ENCODE measurements around the gene RNF212.

The RNF212 gene, protein sequence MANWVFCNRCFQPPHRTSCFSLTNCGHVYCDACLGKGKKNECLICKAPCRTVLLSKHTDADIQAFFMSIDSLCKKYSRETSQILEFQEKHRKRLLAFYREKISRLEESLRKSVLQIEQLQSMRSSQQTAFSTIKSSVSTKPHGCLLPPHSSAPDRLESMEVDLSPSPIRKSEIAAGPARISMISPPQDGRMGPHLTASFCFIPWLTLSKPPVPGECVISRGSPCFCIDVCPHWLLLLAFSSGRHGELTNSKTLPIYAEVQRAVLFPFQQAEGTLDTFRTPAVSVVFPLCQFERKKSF

DNA sequence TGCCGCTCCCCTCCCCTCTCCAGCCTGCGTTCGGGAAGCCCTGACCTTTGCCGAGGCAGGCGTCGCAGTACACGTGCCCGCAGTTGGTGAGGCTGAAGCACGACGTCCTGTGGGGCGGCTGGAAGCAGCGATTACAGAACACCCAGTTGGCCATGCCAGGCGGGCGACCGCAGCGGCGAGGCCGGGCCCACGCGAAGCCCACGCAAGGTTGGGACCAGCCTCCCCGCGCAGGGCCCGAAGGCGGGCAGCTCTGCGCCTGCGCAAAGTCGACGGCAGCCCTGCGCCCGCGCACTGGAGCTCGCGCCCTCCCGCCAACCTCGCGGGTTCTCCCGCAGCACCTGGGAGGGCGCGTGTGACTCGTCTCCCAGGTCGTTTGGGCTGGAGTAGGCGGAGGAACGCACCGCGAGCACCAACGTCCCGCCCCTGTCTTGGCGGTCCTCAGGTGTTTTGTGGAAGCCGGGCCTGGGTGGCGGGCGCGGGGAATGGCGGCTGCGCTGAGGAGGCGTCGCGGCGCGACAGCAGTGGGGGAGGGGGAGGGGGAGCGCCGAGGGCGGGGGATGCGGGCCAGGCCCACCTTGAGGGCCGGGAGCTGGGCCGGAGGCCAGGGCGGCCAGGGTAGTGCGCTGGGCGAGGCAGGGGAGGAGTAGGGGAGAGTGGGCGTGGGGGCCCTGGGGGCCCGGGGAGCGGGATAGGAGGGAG, at the start of gene RNF212:
TSS of gene RNF212 (minus strand) at position 254 of the 699 bp plus-strand sequence. CDS start at position 154, 100 bp downstream.
- no peaks in the 10 kb centered on the region for H3K79me2 ChIP-seq (ENCODE audit: insufficient read depth, low read depth)
- H3K36me3 ChIP-seq (ENCODE audit: insufficient read depth): no peaks in the 10 kb centered on the region
- no peaks in the 10 kb centered on the region for H3K4me1 ChIP-seq (ENCODE audit: low read depth, poor library complexity, severe bottlenecking)
- H3K27ac ChIP-seq: no peak within 1 kb of the TSS
- no peak within 1 kb of the TSS for H3K9ac ChIP-seq
- no peak within 1 kb of the TSS for H3K4me3 ChIP-seq (IDR thresholded peaks at IDR 0.05; ENCODE audit: insufficient read depth, low read depth, low read length)
- TF ChIP-seq, protein P1, sequence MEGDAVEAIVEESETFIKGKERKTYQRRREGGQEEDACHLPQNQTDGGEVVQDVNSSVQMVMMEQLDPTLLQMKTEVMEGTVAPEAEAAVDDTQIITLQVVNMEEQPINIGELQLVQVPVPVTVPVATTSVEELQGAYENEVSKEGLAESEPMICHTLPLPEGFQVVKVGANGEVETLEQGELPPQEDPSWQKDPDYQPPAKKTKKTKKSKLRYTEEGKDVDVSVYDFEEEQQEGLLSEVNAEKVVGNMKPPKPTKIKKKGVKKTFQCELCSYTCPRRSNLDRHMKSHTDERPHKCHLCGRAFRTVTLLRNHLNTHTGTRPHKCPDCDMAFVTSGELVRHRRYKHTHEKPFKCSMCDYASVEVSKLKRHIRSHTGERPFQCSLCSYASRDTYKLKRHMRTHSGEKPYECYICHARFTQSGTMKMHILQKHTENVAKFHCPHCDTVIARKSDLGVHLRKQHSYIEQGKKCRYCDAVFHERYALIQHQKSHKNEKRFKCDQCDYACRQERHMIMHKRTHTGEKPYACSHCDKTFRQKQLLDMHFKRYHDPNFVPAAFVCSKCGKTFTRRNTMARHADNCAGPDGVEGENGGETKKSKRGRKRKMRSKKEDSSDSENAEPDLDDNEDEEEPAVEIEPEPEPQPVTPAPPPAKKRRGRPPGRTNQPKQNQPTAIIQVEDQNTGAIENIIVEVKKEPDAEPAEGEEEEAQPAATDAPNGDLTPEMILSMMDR (conservative IDR thresholded peaks at IDR 0.05; ENCODE audit: low read depth, low read length): no peak
- H2AFZ ChIP-seq (ENCODE audit: low read depth): no peak within 1 kb of the TSS
- H4K20me1 ChIP-seq (ENCODE audit: insufficient read depth): no peaks in the 10 kb centered on the region
- H3K4me2 ChIP-seq: no peak within 1 kb of the TSS
- peaks cover 9% of the 10 kb centered on the region; the same call in 1 of the 2 replicates for H3K27me3 ChIP-seq (ENCODE audit: insufficient read depth, low read depth)

DNA sequence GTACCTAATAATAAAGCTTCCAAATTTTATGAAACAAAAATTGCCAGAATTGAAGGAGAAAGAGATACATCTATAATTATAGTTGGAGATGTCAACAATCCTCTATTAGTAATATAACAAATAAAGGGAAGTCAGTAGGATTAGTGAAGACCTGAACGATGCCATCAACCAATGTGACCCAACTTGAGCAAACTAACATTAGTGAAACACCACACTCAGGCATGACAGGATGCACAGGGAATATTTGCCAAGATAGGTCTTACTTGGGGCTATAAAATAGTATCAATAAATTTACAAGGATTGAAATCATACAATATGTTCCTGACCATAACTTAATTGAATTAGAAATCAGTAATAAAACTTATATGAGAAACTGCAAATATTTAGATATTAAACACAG, 47.0 kb upstream of the RNF212 start:
- Histone ChIP-seq H3K79me2 (ENCODE audit: insufficient read depth, low read depth) (no peaks in the 10 kb centered on the region), H3K4me1 (ENCODE audit: low read depth, poor library complexity, severe bottlenecking) (no peaks in the 10 kb centered on the region), H3K4me2 (no peak overlapping the region), H3K4me3 (IDR thresholded peaks at IDR 0.05; ENCODE audit: insufficient read depth, low read depth, low read length) (no peak overlapping the region), H3K36me3 (ENCODE audit: insufficient read depth) (no peaks in the 10 kb centered on the region), H3K9ac (no peak overlapping the region), H3K27me3 (ENCODE audit: insufficient read depth, low read depth) (no peaks in the 10 kb centered on the region), H3K27ac (no peak overlapping the region), H4K20me1 (ENCODE audit: insufficient read depth) (no peaks in the 10 kb centered on the region), H2AFZ (ENCODE audit: low read depth) (no peak overlapping the region)
- TF ChIP-seq, protein P1 (conservative IDR thresholded peaks at IDR 0.05; ENCODE audit: low read depth, low read length): no peak

DNA sequence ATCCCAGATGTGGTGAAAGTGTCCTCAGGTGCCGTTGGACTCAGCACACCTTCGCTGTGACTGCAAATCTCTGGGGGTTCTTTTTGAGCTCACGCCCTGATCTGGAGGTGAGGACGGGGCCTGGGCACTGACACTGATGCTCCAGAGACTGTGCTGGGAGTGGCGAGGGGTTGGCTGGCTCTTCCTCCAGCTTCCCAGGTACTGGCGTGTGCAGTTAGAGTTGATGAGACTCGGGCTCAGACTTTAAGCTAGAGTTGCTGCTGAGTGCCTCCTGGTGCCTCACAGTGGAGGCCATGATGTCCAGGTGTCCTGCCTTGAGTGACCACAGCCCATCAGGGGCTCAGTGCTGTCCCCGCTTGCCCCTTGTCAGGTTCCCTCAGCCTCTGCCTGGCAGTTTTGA, 42.7 kb upstream of the RNF212 start:
- TF ChIP-seq, protein P1 (conservative IDR thresholded peaks at IDR 0.05; ENCODE audit: low read depth, low read length): no peak
- H3K4me2 ChIP-seq: no peak overlapping the region
- no peaks in the 10 kb centered on the region for H3K4me1 ChIP-seq (ENCODE audit: low read depth, poor library complexity, severe bottlenecking)
- no peak overlapping the region for H3K27ac ChIP-seq
- no peaks in the 10 kb centered on the region for H3K79me2 ChIP-seq (ENCODE audit: insufficient read depth, low read depth)
- H3K36me3 ChIP-seq (ENCODE audit: insufficient read depth): no peaks in the 10 kb centered on the region
- no peak overlapping the region for H3K9ac ChIP-seq
- 0 out of 2 replicates have a peak, but pooled peaks cover 10% of the 10 kb centered on the region for H3K27me3 ChIP-seq (ENCODE audit: insufficient read depth, low read depth)
- H2AFZ ChIP-seq (ENCODE audit: low read depth): no peak overlapping the region
- no peaks in the 10 kb centered on the region for H4K20me1 ChIP-seq (ENCODE audit: insufficient read depth)
- H3K4me3 ChIP-seq (IDR thresholded peaks at IDR 0.05; ENCODE audit: insufficient read depth, low read depth, low read length): no peak overlapping the region

DNA sequence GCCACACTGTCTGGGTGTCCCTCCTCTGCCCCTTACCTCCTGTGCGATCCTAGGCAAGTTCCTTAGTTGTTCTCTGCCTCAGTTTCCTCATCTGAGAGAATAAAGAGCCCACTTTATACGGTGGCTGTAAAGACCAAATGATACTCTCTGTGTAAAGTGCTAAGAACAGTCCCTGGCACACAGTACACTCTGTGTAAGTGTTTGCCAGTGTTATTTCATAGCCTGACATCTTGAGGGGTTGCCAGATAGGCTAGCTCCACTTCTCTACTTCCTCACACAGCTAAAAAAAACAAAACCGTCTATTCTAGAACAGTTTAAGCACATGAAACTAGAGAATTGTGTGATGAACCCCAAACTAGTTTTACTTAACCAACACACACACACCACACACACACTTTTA, 42.0 kb upstream of the RNF212 start:
- no peak overlapping the region for H3K4me3 ChIP-seq (IDR thresholded peaks at IDR 0.05; ENCODE audit: insufficient read depth, low read depth, low read length)
- H4K20me1 ChIP-seq (ENCODE audit: insufficient read depth): no peaks in the 10 kb centered on the region
- H3K4me1 ChIP-seq (ENCODE audit: low read depth, poor library complexity, severe bottlenecking): no peaks in the 10 kb centered on the region
- no peak overlapping the region for H3K4me2 ChIP-seq
- no peak overlapping the region for H3K27ac ChIP-seq
- H3K27me3 ChIP-seq (ENCODE audit: insufficient read depth, low read depth): 0 out of 2 replicates have a peak, but pooled peaks cover 10% of the 10 kb centered on the region
- no peak overlapping the region for H2AFZ ChIP-seq (ENCODE audit: low read depth)
- TF ChIP-seq, protein P1 (conservative IDR thresholded peaks at IDR 0.05; ENCODE audit: low read depth, low read length): no peak
- no peaks in the 10 kb centered on the region for H3K79me2 ChIP-seq (ENCODE audit: insufficient read depth, low read depth)
- no peak overlapping the region for H3K9ac ChIP-seq
- H3K36me3 ChIP-seq (ENCODE audit: insufficient read depth): no peaks in the 10 kb centered on the region

All from KMS-11 (cell line).